ENCODE measurements around the gene WEE2.
A peak's percentile ranks its signal among the peaks of the same experiment; 100 is the strongest.

Gene WEE2

GRCh38 chr7:141666071-141666470, 42.1 kb upstream of the WEE2 start:
- DNase-seq (ENCODE audit: low read depth) = no peak
- no peak overlapping the region for H3K4me3 ChIP-seq (ENCODE audit: low read length)
- TF ChIP-seq CTCF (IDR thresholded peaks at IDR 0.05; ENCODE audit: insufficient read depth, low read depth, low read length, missing control alignments) = no peak

GRCh38 chr7:141668853-141669252, 39.3 kb upstream of the WEE2 start:
- DNase-seq (ENCODE audit: low read depth) = no peak
- H3K4me3 ChIP-seq (ENCODE audit: low read length) = no peak overlapping the region
- TF ChIP-seq CTCF (IDR thresholded peaks at IDR 0.05; ENCODE audit: insufficient read depth, low read depth, low read length, missing control alignments) = no peak

- no peak overlapping the region for H3K4me3 ChIP-seq (ENCODE audit: low read length)
- TF ChIP-seq CTCF (IDR thresholded peaks at IDR 0.05; ENCODE audit: insufficient read depth, low read depth, low read length, missing control alignments) = no peak
- peak; percentile 36 for DNase-seq (ENCODE audit: low read depth)
Measured at GRCh38 chr7:141671705-141672496, 36.3 kb upstream of the WEE2 start.

GRCh38 chr7:141673346-141673745, 34.8 kb upstream of the WEE2 start:
- H3K4me3 ChIP-seq (ENCODE audit: low read length) = no peak overlapping the region
- TF ChIP-seq CTCF (IDR thresholded peaks at IDR 0.05; ENCODE audit: insufficient read depth, low read depth, low read length, missing control alignments) = no peak
- DNase-seq (ENCODE audit: low read depth) = no peak

GRCh38 chr7:141674171-141674671, 33.9 kb upstream of the WEE2 start:
- TF ChIP-seq CTCF (IDR thresholded peaks at IDR 0.05; ENCODE audit: insufficient read depth, low read depth, low read length, missing control alignments) = no peak
- H3K4me3 ChIP-seq (ENCODE audit: low read length) = no peak overlapping the region
- DNase-seq (ENCODE audit: low read depth) = peak; percentile 92

GRCh38 chr7:141674702-141675101, 33.5 kb upstream of the WEE2 start:
- TF ChIP-seq CTCF (IDR thresholded peaks at IDR 0.05; ENCODE audit: insufficient read depth, low read depth, low read length, missing control alignments) = peak; percentile 57
- DNase-seq (ENCODE audit: low read depth) = peak; percentile 45
- no peak overlapping the region for H3K4me3 ChIP-seq (ENCODE audit: low read length)
